Stimulated activated CD4-positive, alpha-beta T cell treated with anti-CD3 and anti-CD28 coated beads, Interleukin-15, amount 100 ng/mL, for 48 hours (primary cell): Measurements from ENCODE around the gene KIAA0319L.
"Not testable (repeated sequence)": the region's sequence is repeated elsewhere in the genome, so short reads cannot be mapped to it uniquely, and the experiment has no call there.

Source experiments
- DNase-seq, 2 donors: peaks; one replicate each; pipeline ENCODE4 v3.0.0-alpha.2; 2020; ENCODE audit warnings: low read depth in 2 of 2

KIAA0319L gene

DNA sequence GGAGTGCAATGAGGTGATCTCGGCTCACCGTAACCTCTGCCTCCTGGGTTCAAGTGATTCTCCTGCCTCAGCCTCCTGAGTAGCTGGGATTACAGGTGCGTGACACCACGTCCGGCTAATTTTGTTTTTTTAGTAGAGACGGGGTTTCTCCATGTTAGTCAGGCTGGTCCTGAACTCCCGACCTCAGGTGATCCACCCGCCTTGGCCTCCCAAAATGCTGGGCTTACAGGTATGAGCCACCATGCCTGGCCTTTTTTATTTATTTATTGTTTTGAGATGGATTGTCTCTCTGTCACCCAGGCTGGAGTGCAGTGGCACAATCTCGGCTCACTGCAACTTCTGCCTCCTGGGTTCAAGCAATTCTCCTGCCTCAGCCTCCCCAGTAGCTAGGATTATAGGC, 24.4 kb upstream of the KIAA0319L start:
- DNase-seq = not testable (repeated sequence)

DNA sequence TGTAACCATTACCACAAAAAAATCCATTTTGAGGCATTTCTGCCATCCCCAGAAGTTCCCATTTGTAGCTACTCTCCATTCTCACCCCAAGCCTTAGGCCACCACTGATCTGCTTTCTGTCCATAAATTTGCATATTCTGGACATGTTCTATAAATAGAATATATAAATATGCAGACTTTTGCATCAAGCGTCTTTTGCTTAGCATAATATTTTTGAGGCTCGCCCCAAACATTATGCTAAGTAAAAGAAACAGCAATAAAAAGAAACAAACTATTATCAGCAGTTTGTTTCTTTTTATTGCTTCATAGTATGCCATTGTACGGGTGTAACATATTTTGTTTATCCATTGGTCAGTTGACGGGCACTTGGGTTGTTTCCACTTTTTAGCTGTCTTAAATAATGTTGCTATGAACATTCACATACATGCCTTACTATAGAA, 23.8 kb upstream of the KIAA0319L start:
- no peak for DNase-seq

DNA sequence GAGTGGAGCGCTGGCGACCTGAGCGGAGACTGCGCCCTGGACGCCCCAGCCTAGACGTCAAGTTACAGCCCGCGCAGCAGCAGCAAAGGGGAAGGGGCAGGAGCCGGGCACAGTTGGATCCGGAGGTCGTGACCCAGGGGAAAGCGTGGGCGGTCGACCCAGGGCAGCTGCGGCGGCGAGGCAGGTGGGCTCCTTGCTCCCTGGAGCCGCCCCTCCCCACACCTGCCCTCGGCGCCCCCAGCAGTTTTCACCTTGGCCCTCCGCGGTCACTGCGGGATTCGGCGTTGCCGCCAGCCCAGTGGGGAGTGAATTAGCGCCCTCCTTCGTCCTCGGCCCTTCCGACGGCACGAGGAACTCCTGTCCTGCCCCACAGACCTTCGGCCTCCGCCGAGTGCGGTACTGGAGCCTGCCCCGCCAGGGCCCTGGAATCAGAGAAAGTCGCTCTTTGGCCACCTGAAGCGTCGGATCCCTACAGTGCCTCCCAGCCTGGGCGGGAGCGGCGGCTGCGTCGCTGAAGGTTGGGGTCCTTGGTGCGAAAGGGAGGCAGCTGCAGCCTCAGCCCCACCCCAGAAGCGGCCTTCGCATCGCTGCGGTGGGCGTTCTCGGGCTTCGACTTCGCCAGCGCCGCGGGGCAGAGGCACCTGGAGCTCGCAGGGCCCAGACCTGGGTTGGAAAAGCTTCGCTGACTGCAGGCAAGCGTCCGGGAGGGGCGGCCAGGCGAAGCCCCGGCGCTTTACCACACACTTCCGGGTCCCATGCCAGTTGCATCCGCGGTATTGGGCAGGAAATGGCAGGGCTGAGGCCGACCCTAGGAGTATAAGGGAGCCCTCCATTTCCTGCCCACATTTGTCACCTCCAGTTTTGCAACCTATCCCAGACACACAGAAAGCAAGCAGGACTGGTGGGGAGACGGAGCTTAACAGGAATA, 20.1 kb upstream of the KIAA0319L start:
- DNase-seq = peak in 1 of 2 donors; percentile 33

DNA sequence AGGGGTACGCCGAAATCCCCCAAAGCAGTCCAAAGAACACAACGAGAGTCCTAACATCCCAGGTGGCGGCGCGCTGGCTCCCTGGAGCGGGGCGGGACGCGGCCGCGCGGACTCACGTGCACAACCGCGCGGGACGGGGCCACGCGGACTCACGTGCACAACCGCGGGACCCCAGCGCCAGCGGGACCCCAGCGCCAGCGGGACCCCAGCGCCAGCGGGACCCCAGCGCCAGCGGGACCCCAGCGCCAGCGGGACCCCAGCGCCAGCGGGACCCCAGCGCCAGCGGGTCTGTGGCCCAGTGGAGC, 19.5 kb upstream of the KIAA0319L start:
- not testable (repeated sequence) for DNase-seq

- no peak for DNase-seq
Observed at GRCh38 chr1:35576061-35576765, 19.0 kb upstream of the KIAA0319L start.

DNA sequence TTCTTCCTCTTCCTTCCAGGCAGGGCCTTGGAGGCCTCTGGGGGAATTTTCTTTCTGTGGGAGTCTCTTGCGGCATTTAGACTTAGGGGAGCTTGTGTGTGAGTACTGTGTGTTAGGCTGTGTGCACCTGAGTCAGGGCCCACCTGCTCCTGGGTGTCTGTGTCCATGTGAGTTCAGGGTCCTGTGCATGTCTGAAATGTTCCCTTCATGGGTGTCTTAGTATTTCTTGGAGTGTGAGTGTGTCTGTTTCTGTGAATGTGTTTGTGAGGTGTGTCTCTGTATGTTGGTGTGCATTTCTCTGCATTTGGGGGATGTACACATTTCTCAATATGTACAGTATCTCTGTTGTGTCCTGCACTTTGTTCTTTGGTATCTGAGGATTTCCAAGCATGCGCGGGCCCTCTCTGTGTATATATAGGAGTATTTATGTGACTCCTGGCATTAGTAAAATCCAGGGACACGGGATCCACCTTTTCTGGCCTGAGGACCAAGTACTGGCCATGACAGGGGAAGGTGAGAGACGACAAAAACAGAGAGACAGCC, 18.3 kb upstream of the KIAA0319L start:
- no peak for DNase-seq

DNA sequence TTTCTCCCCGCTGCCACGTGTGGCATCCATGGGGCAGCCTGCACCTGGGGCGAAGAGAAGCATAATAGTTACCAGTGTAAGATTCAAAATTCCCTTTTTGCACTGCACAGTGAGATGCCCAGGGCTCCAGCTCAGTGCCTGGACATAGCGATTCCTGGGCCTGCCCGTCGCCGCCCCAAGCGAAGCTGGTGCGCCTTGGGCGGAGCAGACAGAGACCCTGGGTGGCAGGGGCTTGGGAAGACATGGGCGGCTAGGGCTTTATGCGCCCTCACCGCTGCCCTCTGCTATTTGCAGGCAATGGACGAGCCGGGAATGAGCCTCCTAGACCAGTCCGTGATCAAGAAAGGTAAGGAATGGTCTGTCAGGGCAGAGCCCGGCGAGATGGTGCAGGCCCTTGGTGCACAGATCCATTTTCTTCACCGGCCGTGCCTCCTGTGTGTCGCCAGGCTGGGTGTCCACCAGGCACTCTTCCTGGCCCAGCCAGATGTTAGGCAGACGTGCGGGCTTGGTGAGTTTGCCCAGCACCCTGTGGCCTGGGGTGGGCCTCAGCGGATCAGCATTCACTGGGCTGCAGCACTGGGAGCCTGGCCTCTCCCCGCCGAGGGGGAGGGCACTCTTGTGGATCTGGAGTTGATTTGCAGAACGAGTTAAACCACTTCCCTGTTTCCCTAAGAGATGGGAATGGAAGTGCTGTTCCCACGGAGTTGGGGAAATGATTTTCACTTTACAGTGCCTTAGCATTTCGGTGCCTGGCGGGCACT, 17.6 kb upstream of the KIAA0319L start:
- no peak for DNase-seq

DNA sequence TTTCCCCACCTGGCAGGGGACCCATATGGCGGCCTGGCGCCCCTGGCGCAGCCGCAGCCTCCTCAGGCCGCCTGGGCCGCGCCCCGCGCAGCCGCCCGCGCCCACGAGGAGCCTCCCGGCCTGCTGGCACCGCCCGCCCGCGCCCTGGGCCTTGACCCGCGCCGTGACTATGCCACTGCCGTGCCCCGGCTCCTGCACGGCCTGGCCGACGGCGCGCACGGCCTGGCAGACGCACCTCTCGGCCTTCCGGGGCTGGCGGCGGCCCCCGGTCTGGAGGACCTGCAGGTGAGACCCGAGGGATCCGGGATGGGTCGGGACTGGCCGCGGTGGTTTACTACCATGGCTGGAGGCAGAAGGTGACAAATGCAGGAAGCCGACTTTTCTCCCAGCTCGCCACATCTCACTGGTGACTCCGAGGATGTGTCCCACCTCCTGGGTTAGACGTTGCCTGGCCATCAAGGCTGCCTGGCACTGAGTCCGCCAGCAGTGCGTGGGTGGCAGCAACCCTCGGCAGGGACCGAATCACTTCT, 17.0 kb upstream of the KIAA0319L start:
- no peak for DNase-seq

DNA sequence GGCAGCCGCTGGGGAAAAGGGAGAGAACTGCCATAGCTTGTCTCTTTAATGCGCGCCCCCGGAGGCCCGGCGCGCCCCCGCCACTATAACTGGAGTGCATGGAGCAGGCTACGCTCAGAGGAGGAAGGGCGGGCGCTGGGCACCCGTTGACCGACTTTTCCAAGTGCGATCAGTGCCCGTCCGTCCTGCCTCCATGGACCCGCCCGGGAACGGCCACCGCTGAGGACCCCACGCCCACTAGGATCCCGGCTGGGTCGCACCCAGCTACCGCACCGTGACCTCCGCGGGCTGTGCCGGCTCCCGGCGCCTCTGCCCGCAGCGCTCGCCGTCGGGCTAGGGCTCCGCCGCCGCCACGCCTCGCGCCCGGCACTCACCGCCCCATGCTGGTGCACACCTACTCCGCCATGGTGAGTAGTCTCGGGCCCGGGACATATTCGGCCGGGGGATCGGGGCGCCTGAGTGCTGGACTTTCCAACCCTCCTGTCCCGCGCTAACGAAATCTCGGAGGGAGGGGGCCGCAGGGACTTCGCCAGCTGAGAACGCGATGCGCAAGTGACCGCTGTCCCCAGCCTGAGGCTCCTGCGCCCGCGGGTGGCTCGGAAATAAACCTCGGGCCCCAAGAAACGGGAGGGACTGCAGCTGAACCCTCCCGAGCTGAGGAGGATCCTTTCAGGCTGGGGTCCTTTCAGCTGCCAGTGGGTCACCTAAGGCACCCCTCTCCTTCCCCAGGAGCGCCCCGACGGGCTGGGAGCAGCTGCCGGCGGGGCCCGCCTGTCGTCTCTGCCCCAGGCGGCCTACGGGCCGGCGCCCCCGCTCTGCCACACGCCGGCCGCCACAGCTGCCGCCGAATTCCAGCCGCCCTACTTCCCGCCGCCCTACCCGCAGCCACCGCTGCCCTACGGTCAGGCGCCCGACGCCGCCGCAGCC, 16.3 kb upstream of the KIAA0319L start, which contains the start of gene TFAP2E:
Gene TFAP2E, plus strand, starts transcription at position 117 of the 927 bp plus-strand sequence. Its CDS starts 264 bp downstream, at position 381.
- no peak for DNase-seq

DNA sequence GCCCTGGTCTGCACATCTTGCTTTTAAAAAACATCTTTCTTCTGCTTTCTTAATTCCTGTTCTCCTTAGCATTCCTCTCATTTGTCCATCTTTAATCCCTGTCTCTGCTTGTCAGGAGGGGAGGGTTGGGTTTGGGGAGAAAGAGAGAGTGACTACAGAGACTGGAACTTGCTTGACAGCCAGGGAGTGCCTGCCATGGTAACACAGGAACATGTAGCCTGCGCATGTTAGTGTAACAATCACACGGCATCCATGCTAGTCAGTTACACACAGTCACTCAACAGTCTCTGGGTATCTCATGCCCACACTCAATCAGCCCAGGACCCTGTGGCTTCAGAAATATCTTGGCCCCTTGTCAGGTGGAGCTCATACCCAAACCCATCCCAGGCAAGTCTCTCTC, 15.1 kb upstream of the KIAA0319L start:
- DNase-seq = no peak

- no peak for DNase-seq
Observed at GRCh38 chr1:35571263-35571662, 14.1 kb upstream of the KIAA0319L start.

- DNase-seq = no peak
Observed at GRCh38 chr1:35570589-35571137, 13.5 kb upstream of the KIAA0319L start.

- DNase-seq = no peak
Observed at GRCh38 chr1:35569936-35570335, 12.7 kb upstream of the KIAA0319L start.

GRCh38 chr1:35568975-35569395, 11.8 kb upstream of the KIAA0319L start:
- peak in 1 of 2 donors; percentile 52 for DNase-seq

DNA sequence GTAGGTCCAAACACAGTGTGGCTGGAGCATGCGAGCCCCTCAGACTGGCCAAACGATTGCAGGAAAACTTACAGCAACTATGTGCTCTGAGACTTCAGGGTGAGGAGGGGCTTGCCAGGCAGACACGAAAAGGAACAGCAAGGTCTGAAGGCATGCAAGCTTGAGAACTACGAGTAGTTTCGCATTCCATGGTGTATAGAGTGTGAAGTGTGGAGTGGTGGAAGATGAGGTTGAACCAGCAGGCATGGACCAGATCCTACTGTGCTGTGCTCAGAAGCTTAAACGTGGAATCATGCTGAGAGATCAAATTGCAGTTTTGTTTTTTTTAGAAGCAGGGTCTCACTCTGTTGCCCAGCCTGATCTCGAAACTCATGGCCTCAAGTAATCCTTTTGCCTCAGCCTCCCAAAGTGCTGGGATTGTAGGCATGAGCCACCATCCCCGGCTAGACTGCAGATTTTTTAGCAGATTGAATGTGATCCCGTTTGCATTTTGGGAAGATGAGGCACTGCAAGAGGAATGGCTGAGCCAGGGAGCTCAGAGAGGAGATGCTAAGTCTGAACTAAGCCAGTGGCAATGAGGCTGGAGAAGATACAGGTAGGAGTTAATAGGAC, 10.8 kb upstream of the KIAA0319L start:
- DNase-seq = no peak

DNA sequence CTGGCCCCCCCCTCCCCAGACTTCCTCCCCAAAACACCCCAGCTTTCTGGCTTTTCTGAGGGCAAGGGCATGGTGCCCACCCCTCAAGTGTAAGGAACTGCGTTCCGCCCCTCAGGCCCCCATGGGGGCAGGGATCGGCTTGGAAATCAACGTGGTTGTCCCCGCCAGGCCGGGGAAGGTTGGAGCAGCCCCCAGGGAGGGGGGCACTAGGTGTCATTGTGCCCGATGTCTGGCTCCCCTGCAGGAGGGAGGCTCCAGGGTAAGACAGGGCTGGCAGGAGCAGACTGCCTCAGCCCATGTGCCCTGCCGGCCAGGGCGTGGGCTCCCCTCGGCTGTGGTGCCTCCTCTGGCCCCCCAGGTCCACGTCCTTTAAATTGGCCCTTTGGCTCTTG, 8.5 kb upstream of the KIAA0319L start:
- no peak for DNase-seq

GRCh38 chr1:35564884-35565741, 7.9 kb upstream of the KIAA0319L start:
- DNase-seq = no peak

- DNase-seq = peak; percentile 63 to 78
Observed at GRCh38 chr1:35564037-35564883, 7.1 kb upstream of the KIAA0319L start.
